Heart left ventricle (tissue), 13 donors: ENCODE data around the gene ZSWIM4.

Experiments used
- POLR2A ChIP-seq, 2 donors: fragments of 450-650 bp; IDR thresholded peaks; one replicate each; pipeline ENCODE4 v1.6.1; 2017; ENCODE audit warnings: antibody characterized with exemption in 2 of 2, mild to moderate bottlenecking in 2 of 2, moderate library complexity in 2 of 2
- TF ChIP-seq, protein P1 (sequence below), 12 donors: fragments of 200-600 bp; sonication (generic) in 4 of 12; IDR thresholded peaks; one replicate each; pipeline versions ENCODE4 v1.5.0 to v1.8.0; 2018 to 2022; ENCODE audit warnings: antibody characterized with exemption in 12 of 12, mild to moderate bottlenecking in 5 of 12
- donor health status: ischemic (EF 13 %, LVEDD 7.1; RV severe dilation, severe dysfunction).
- donor health status: DM: no; HTN: yes; CAD: no.
- donor health status: DM: no; HTN: no; CAD: no.
- donor health status: ischemic (EF 25% LVEDD 6.9; RV normal size, moderate dysfunction).
- donor health status: ischemic (EF 25% LVEDD 5.7; RV mildly dilated, moderate dysfunction).
- donor health status: ischemic (EF 35%, LVEDD 5.7; RV mildly dilated, moderate dysfunction).
- donor health status: nonischemic (EF 11% LVEDD 7.7; RV severe dilation, severe dysfunction).
- donor health status: DM: yes; HTN: yes; CAD: no.
- donor health status: PGD.
- donor health status: ischemic (EF 29% LVEDD 5.4; RV normal size, mild dysfunction).
- donor health status: nonischemic (EF 23%, LVEDD 6.1; RV moderate dilation, normal function).

DNA sequence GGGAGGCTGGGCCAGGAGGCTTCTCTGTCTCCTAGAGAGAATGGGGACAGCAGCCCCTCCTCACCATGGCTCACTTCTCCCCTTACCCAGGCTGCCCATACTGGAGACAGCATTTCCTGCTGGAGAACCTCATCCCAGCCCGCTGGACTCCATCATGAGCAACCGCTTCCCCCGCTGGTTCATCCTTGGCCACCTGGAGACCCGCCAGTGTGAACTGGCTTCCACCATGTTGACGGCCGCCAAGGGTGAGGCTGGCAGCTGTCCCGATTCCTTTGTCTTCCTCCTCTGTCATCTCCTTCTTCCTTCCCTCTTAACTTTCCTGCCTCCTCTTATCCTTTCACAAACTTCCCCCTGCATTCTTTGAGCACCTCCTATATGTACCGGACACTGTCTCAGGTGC lies 28.0 kb downstream of the ZSWIM4 start:
- TF ChIP-seq, protein P1, sequence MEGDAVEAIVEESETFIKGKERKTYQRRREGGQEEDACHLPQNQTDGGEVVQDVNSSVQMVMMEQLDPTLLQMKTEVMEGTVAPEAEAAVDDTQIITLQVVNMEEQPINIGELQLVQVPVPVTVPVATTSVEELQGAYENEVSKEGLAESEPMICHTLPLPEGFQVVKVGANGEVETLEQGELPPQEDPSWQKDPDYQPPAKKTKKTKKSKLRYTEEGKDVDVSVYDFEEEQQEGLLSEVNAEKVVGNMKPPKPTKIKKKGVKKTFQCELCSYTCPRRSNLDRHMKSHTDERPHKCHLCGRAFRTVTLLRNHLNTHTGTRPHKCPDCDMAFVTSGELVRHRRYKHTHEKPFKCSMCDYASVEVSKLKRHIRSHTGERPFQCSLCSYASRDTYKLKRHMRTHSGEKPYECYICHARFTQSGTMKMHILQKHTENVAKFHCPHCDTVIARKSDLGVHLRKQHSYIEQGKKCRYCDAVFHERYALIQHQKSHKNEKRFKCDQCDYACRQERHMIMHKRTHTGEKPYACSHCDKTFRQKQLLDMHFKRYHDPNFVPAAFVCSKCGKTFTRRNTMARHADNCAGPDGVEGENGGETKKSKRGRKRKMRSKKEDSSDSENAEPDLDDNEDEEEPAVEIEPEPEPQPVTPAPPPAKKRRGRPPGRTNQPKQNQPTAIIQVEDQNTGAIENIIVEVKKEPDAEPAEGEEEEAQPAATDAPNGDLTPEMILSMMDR (IDR thresholded peaks at IDR 0.05) = no peak
- no peak for TF ChIP-seq POLR2A (IDR thresholded peaks at IDR 0.05)
